Activated gamma-delta T cell treated with Interleukin-2 at 50 U/mL for 16 hours (primary cell): ENCODE data around the gene ATP6V0A1.
A peak's percentile ranks its signal among the peaks of the same experiment; 100 is the strongest.
"Not testable (repeated sequence)": the region's sequence is repeated elsewhere in the genome, so short reads cannot be mapped to it uniquely, and the experiment has no call there.

Experiments
- DNase-seq: peaks from one replicate; pipeline ENCODE4 v3.0.0-alpha.2; 2020

The ATP6V0A1 gene

DNA sequence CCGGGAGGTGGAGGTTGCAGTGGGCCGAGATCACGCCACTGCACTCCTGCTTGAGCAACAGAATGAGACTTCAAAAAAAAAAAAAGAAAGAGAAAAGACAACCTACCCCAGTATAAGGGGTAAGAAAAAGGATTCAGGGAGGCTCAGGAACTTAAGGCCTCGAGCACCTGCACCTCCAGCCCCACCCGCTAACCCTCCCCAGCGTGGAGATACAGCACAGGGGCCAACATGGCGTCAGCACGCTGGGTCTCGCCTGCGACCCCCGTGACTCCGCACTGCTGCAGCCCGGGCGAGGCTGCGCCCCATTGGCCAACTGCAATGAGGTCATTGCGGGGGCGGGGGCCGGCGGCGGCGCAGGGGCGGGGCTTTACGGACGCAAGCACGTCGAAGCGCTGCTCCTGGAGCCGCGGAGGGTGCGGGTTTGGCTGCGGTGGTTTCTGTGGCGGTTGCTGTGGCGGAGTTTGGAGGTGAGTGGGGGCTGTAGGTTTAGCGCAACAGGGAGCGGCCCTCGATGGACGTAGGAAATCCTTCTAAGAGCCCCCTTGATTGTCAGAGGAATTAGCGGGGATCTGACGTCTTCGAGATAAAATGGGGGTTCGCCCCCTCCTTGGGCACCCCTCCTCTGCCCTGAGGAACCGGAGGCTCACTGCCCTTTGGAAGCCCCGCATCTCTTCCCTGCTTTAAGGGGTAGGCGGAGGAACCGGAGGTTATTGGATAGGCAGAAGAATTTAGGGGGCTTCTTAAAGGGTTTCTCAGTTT is at the start of gene ATP6V0A1:
Gene ATP6V0A1 (plus strand): TSS at position 382 of the 759 bp plus-strand sequence. CDS start 2,017 bp downstream, outside the sequence.
- peak; percentile 73 for DNase-seq

DNA sequence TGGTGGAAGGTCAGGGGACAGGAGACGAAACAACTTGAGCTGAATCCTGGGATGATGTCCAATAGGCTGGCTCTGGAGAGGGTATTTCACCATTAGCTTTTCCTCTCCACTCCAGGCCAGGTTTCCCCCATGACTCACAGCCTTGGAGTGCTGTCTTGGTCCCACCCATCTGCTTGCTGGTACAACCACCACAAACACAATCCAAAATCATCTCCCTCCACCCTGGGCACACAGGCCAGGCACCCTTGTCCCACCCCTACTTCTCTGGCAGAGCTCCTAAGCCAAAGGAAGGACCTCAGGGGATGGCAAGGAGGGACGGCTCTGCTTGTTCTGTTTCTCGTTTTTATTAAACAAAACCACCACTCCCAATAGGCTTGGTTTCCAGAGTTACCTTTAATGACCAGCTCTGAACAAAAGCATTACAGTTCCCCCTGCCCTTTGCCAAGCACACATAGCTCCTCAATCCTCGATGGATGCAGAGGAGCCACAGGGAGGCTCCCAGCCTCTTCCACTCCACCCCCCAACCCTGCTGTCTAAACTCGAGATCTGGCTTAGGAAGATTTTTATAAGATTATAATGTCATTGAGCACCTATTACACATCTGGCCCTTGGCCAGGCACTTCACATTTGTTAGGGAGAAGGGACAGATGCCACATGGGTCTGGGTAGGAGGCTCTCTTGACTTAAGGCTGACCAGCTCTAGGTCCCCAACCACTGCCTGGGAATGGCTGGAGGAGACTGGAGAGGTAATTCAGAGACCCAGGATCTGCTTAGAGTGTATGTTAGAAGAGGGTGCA is 49.0 kb upstream of the ATP6V0A1 start:
- DNase-seq = no peak

DNA sequence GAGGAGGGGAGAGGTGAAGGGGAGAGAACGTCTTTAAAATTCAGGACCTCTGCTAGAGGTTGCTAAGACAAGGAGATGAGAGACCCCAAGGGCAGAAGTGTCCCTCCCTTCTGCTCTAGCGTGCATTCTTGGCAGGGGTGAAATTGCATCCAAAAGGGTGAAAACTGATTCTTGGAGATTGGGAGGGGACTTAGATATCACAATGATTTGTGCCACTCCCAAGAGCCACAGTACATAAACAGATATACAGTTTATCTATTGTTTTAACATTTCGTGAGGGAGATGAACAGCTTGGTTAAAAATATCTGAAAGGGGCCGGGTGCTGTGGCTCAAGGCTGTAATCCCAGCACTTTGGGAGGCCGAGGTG is 48.4 kb upstream of the ATP6V0A1 start:
- DNase-seq = no peak

DNA sequence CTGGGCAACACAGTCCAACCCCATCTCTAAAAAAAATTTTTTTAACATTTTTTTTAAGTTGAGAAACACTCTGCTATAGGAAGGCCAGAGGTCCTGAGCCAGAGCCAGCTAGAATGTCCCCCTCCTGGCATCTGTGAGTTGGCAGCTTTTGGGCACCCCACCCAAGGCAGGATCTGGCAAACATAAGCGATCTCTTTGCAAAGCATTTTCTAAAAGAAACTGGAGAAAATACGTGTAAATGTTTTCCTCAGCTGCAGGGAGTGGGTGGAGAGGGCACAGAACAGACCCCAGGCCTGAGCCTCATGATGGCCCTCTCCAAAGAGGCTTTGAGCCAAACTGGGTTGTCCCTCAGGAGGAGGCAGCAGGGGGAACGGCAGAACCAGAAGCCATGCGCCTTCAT is 47.3 kb upstream of the ATP6V0A1 start:
- DNase-seq = no peak

DNA sequence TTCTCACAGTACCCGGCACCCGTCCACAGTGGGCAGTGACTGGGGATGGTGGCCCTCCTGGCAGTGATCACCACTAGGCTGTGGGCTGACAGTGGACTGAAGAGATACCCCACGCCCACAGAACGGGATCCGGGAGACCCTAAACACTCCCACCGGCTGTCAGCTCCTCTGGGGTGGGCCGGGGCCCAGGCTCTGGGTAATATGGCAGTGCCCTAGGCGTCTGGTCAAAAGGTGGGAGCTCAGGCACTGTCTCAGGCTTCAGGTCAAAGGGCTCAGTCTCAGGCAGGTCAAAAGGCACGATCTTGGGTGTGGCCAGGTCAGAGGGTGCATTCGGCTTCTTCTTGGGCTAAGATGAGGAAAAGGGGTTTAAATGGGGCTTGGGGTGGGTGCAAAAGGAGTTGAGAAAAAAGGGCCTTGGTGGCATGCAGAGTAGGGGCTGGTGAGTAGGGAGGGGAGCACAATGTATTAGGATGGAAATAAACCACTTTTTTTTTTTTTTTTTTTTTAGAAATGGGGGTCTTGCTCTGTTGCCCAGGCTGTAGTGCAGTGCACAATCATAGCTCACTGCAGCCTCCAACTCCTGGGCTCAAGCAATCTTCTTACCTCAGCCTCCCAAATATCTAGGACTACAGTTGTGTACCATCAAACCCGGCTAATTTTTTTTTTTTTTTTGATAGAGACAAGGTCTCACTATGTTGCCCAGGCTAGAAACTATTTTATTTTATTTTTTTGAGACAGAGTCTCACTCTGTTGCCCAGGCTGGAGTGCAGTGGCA is 46.6 kb upstream of the ATP6V0A1 start:
- no peak for DNase-seq

DNA sequence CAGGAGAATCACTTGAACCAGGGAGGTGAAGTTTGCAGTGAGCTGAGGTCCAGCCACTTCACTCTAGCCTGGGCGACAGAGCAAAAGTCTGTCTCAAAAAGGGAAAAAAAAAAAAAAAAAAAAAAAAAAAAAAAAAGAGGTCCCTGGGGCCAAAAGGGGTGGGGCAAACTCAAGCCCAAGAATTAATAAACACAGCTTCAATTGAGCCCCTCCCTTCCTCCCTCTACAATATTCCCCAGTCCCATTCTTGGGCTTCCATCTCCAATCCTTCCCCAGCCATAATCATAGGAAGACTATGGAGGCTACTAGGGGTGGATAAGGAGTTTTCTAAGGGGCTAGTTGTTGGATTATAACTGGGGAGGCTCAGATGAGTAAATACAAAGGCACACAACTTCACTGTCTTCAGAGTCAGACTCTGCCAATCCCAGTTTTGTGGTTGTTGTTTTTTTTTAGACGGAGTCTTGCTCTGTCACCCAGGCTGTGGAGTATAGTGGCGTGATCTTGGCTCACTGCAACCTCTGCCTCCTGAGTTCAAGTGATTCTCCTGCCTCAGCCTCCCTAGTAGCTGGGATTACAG is 45.1 kb upstream of the ATP6V0A1 start:
- DNase-seq = no peak

DNA sequence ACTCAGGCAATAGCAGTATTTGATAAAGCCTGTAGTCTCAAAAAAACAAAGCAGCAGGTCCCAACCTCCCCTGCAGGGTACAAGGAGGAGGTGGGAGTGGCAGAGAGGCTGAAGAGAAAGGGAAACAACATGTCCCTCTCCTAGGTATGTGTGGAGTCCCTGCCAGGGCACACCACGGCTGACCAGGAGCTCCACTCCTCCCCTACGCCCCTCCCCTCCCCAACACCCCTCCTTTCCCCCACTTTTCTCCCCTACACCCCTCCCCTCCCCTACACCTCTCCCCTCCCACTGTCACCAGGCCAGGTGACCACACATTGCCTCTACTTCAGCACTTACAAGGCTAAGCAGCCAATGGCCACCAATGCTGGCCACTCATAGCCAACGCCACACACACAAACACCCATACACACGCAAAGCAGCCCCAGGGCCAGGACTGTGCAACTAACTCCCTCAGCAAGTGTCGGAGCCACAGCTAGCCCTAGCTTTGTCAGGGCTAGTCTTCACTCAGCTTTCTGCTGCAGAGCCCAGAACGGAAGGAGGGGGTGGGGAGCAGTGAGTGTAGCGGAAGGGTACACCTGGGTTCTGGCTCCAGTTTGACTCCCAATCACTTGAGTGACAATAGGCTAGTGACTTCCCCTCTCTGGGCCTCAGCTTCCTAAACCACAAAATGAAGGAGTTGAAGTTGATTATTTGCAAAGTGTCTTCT is 43.8 kb upstream of the ATP6V0A1 start:
- peak; percentile 46 for DNase-seq

DNA sequence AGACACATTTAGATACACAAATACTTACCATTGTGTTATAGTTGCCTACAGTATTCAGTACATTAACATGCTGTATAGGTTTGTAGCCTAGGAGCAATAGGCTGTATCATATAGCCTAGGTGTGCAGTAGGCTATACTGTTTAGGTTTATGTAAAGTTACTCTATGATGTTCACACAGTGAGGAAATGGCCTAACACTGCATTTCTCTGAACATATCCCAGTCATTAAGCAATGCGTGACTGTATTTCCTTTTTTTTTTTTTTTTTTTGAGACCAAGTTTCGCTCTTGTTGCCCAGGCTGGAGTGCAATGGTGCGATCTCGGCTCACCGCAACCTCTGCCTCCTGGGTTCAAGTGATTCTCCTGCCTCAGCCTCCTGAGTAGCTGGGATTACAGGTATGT is 40.7 kb upstream of the ATP6V0A1 start:
- DNase-seq = not testable (repeated sequence)

DNA sequence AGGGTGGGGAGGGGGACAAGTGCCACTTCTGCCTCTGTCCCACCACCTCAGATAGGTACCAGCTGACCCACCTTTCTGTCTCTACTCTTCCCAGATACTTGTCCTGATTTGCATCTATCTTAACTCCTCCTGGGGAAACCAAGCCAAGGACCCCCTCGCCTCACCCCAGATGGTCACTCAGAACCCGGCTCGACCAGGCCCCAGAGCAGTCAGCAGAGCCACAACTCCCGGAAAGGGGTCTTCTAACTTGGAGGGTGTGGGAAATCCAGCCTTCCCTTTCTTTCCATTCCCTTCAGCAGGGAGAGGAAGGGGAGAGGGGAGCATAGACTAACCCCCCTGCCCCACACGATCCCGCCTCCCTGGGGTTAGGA is 37.6 kb upstream of the ATP6V0A1 start:
- DNase-seq = no peak

DNA sequence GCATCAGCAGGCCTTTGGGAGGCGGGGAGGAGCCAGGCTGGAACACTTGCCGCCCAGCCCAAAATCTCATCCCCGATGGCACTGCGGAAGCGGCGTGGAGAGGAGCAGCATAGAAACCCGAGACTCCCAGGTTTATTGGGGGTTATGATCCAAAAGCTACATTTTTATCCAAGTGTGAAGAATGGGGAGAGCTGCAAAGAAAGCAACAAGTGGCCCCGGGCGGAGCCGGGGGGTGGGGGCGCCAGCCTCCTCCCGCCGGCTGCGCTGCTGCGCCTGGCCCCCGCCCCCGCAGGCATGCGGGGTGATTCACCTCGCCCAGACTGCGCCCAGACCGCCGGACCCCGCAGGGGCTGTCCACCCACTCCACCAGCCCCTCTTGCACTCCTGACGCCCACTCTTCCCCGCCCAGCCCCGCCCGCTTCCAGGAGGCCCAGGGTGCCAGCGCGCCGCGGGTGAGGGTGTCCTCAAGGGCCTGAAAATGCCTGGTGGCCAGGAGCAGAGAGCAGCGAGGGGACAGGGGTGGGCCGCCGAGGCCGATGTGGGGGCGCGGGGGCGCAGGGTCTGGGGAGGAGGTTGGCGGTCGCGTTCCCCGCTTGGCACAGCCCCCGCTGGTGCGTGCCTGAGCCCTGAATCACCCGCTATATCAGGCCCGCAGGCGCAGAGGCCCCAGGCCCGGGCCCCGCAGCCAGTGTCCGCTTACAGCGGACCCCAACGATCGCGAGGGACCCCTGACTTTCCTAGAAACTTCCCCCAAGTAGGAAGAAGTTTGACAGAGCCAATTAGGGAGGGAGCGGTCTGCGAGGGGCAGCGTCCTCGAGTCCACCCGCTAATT is 37.0 kb upstream of the ATP6V0A1 start:
- no peak for DNase-seq

DNA sequence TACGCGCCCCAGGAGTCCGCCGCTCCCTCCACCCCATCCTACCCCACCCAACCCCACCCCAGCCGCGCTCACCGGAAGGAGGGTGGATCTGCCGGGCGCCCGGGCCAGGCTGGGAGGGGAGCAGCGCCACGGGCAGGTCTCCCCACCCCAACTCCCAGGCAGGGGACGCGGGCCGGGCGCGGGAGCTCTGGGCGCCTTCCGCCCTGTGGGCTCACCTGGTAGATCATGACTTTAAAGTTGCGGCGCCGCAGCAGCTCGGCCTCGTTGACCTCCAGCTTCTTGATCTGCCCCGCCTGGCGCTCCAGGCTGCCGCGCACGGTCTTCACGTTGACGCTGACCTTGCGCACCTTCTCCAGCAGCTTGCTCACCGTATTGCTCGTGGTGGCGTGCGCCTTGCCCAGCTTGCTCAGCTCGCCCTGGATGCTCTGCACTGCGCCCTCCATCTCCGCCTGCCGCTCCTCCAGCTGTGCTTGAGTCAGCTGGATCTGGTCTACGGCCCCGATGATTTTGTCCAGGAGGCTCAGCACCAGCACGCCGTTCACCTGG is 36.2 kb upstream of the ATP6V0A1 start:
- no peak for DNase-seq

DNA sequence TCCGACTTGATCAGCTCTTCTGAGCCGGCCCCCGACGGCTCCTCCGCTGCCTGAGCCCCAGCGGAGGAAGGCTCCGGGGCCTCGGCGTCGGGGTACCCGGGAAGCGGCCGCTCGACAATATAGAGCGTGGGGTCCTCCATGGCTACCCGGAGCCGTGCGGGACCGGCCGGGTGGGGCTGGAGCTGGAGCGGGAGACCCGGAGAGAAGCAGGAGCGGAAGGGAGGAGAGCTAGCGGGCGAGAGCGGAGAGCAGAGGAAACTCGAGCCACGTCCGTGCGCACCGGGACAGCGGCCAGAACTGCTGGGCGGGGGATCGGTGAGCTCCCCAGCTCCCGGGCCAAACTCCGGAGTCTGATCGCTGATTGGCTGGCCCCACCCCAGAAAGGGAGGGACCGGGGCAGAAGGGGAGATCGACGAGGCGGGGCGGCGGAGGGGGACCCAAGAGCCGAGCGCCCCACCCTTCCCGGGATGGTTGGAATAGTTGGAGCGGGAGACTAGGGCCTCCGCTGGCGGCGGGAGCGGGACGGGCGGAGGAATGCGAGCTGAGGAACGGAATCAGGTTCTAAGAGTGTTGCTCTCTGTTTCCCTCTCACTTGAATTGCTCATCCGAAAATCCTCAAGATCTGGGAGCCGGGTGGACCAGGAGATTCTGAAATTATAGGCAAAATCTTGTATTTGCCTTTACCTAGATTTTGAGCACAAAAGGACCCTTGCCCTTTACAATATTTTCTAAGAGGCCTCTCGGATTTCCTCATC is 35.5 kb upstream of the ATP6V0A1 start, which contains the start of gene CAVIN1:
Gene CAVIN1 (minus strand): TSS at position 299 of the 755 bp plus-strand sequence. CDS start 159 bp downstream, at position 140.
- no peak for DNase-seq

DNA sequence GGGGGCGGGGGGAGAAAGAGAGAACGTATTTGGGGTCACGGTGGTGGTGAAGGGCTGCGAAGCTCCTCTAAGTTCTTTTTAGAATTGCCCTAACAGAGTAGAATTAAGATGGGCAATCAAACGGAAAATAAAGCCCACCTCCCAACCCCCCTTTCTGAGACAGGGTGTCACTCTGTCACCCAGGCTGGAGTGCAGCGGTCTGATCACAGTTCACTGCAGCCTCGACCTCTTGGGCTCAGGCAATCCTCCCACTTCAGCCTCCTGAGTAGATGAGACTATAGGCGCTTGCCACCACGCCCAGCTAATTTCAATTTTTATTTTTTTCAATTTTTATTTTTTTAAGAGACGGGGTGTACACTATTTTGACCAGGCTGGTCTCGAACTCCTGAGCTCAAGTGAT is 34.9 kb upstream of the ATP6V0A1 start:
- no peak for DNase-seq

DNA sequence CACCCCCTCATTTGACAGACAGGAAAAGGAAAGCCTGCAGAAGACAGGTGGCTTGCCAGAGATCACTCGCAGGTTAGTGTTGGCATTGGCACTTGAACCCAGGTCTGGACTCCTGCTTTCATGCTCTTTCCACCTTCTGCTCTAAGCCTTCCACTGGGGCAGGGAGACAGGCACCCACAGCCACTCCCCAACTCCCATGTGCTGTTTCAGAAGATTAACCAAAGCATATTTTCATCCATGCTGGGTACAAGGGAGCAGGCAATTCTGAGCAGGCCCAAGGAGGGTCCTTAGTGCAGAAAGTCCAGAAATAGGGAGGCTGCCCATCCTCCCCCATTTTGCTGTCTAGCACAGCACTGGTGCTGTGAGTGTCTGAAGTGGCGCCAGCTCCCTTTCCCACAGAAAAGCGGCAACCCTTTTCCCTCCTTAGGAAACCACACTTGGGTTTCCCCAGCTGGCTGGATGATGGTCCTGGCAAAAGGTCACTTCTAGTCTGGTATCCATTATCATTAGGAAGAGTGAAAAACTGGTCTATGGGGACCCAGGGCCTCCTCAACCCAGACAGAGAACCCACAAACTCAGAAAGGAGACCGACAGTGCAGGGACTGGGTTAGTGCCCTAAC is 33.6 kb upstream of the ATP6V0A1 start:
- no peak for DNase-seq

DNA sequence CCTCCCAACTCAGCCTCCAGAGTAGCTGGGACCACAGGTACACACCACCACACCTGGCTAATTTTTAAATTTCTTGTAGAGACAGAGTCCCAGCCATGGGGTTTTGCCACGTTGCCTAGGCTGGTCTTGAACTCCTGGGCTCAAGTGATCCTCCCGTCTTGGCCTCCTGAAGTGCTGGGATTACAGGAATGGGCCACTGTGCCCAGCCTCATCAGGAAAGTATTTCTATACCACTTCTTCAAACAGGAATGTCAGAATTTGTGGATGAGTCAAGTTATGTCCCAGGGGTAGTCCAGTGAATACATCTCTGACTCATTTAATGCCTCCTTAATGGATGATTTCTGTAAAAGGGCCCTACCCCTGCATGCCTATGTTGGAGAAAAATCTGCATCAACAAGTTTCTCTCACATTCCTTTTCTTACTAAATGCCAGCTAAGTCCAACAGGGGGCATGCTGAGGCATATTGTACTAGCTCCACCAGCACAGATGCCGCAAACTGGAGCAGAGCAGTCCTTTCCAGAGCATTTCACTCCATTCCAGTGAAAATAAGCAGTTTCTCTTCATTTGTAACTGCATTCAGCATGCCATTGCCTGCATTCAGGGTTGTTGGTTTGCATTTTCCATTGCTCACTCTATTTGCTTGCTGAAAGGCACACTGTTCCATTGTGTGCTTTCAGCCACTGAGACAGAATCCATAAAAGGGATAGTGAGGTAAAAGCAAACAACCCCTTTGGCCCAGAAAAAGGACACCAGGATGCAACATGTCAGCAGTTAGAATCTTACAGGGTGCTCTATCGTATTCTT is 30.3 kb upstream of the ATP6V0A1 start:
- DNase-seq = peak; percentile 34

DNA sequence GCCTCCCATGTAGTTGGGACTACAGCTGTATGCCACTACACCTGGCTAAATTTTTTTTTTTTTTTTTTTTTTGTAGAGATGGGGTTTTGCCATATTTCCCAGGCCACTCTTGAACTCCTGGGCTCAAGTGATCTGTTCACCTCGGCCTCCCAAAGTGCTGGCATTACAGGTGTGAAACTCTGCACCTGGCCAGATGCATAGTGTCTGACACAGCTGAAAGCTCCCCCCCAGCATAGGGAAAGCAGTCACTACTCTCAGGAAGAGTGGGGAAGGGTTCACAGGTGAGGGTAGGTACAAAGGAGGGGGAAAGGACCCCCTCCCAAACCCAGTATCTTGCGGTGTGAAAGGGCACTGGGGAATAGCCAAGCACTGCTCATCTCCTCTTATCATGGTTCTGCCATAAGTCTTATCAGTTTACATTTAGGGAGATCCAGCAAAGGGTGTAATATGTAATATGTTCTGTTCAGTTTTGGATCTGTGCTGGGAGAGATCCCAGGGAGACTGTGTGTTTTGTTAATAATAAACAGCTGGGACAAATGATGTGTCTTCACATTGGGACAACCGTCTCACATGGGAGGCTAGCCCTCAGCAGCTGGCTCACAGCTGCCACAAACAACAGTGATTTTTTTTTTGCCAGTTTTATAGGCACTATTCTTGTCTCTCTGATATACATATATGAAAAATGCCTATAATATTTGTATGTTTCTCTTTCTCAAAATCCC is 28.8 kb upstream of the ATP6V0A1 start:
- no peak for DNase-seq

DNA sequence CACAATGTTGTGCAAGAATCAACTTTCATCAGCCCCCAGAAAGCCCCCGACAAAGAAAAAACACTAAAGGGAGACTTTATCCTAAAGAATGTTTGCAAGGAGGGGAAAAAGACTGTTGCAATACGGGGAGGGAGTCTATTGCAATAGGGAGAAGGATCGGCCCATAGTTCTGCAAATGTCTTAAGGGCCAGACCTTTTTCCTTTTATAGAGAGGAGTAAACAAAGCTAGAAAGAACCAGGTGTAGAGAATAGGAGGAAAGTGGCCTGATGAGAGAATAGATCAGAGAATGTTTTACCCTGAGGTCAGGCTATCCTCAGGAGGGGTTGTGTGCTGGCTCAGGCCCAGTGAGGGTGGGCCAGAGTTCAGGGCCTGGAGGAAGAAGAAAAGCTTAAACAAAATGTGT is 26.9 kb upstream of the ATP6V0A1 start:
- DNase-seq = no peak

DNA sequence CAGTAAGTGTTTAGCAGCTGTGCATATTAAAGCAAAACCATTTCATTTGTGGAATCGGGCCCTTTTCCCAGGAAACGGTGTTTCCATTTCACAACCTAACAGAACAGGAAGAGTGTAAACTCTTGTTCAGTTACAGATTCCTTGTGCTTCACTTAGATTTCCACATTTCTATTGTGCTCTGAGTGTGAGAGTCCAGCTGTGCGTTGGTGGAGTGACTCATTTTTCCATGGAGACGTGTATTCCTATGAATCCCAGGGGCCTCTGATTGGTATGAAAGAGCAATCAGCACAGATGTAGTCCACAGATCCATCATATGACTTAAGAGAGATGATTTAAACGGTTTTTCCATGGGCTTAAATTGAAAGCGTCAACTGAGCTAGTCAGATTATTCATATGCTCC is 22.3 kb upstream of the ATP6V0A1 start:
- DNase-seq = no peak
